HepG2 (cell line): ENCODE measurements around the gene NT5C1A. TPM values are rescaled to one million over a fixed set of nuclear protein-coding genes. Genes with fewer than 3 reads are reported as not detected.

ENCODE experiments used
- ATAC-seq: fragments of 200-7000 bp; cut with Tn5 transposase; 3 replicates; pipeline ENCODE4 v1.9.1; 2020; ENCODE audit warnings: mild to moderate bottlenecking, moderate library complexity
- BruUV-seq: library from RNA; stranded (reverse); fragments of 400-500 nt; replicated peaks from 2 replicates; lab custom pipeline; 2021; lab: Mats Ljungman, UMichigan
- CTCF ChIA-PET: fragments of 300-600 bp; formaldehyde crosslinking; extraction: SDS; loops from one replicate; lab custom pipeline; 2021; ENCODE audit warnings: low total read pairs, inconsistent platforms, low intra/inter-chr PET ratio; lab: Yijun Ruan, JAX
- POLR2A ChIA-PET: fragments of 350-600 bp; sonication (Branson Sonifier 250); formaldehyde crosslinking; loops from one replicate; lab custom pipeline; 2020; ENCODE audit warnings: antibody characterized with exemption, inconsistent platforms; lab: Yijun Ruan, JAX
- DNase-seq: peaks from one replicate; pipeline ENCODE4 v3.0.0-alpha.2; 2015; ENCODE audit warnings: low spot score
- FAIRE-seq: peaks from 3 replicates; lab custom pipeline; 2011; peaks lifted over from hg19 to GRCh38; lab: Jason Lieb, UNC
- H2AFZ ChIP-seq: one replicate; pipeline ENCODE4 v1.6.1; 2011; ENCODE audit warnings: low read length, inconsistent platforms
- H3K27ac ChIP-seq: fragments of 300-600 bp; 3 replicates; pipeline ENCODE4 v1.8.0; 2011; ENCODE audit warnings: mixed run types, mild to moderate bottlenecking, mixed read lengths, low read length, inconsistent platforms; ENCODE audit not compliant: insufficient read depth; ENCODE audit errors: extremely low read length
- H3K27me3 ChIP-seq, 2 experiments: fragments of 200-600 bp in 1 of 2; 2 replicates in 1 of 2; 3 replicates in 1 of 2; pipeline versions ENCODE4 v1.6.0 to v1.8.0; 2011; ENCODE audit warnings: low read length in 2 of 2, mild to moderate bottlenecking in 2 of 2, moderate library complexity in 2 of 2, inconsistent platforms in 1 of 2; ENCODE audit not compliant: insufficient read depth in 2 of 2, control insufficient read depth in 1 of 2
- H3K36me3 ChIP-seq, 2 experiments: fragments of 200-600 bp in 1 of 2; replicated peaks in 1 of 2; 2 replicates in 1 of 2; 3 replicates in 1 of 2; pipeline versions ENCODE4 v1.5.1 to v1.8.0; 2011; ENCODE audit warnings: low read length in 2 of 2, inconsistent platforms in 1 of 2; ENCODE audit not compliant: insufficient read depth in 2 of 2, control insufficient read depth in 1 of 2
- H3K4me1 ChIP-seq: 2 replicates; pipeline ENCODE4 v1.5.1; 2012; ENCODE audit warnings: low read length, inconsistent platforms; ENCODE audit not compliant: insufficient read depth
- H3K4me2 ChIP-seq: 2 replicates; pipeline ENCODE4 v1.6.0; 2011; ENCODE audit warnings: low read depth, low read length, inconsistent platforms
- H3K4me3 ChIP-seq, 3 experiments: fragments of 200-600 bp in 1 of 3; sonication (generic), shearing (Covaris generic) in 1 of 3; replicated peaks in 1 of 3; 2 replicates each; pipeline ENCODE4 v1.5.1; 2011 to 2016; ENCODE audit warnings: low read length in 3 of 3, inconsistent platforms in 2 of 3, low read depth in 2 of 3, mild to moderate bottlenecking in 2 of 3, control low read depth in 1 of 3, mixed read lengths in 1 of 3; ENCODE audit not compliant: insufficient read depth in 1 of 3
- H3K79me2 ChIP-seq: one replicate; pipeline ENCODE4 v1.6.1; 2011; ENCODE audit warnings: low read length, inconsistent platforms; ENCODE audit not compliant: insufficient read depth
- H3K9ac ChIP-seq: 2 replicates; pipeline ENCODE4 v1.6.0; 2011; ENCODE audit warnings: mild to moderate bottlenecking, low read depth, low read length, inconsistent platforms; ENCODE audit not compliant: insufficient read depth
- H3K9me3 ChIP-seq: 2 replicates; pipeline ENCODE4 v1.5.1; 2012; ENCODE audit warnings: mild to moderate bottlenecking, low read length
- H4K20me1 ChIP-seq: 2 replicates; pipeline ENCODE4 v1.6.0; 2011; ENCODE audit warnings: inconsistent platforms, mild to moderate bottlenecking, low read length, moderate library complexity; ENCODE audit not compliant: insufficient read depth
- ZNF501 ChIP-seq: sonication (generic); formaldehyde crosslinking; IDR thresholded peaks from 2 replicates; pipeline ENCODE4 v1.5.1; 2020; ENCODE audit warnings: mild to moderate bottlenecking, moderate library complexity, missing genetic modification reagents
- ZNF772 ChIP-seq: sonication (generic); formaldehyde crosslinking; IDR thresholded peaks from 2 replicates; pipeline ENCODE4 v1.5.0; 2020; ENCODE audit warnings: mild to moderate bottlenecking, missing genetic modification reagents
- WGBS: methylation state at CpG from one replicate; pipeline ENCODE4 v1.1.6; 2017; ENCODE audit warnings: low lambda C conversion rate; 5-methylcytosine and 5-hydroxymethylcytosine counted together
- in situ Hi-C: cut with HindIII; loops from 2 replicates; pipeline ENCODE4 v1.10.0; 2017; ENCODE audit warnings: low pct_unique_long_range_greater_than_20kb; ENCODE audit not compliant: extremely low pct_ligation_motif_present
- intact Hi-C: fragments of 100-400 bp; cut with micrococcal nuclease; formaldehyde crosslinking; loops from one replicate; pipeline ENCODE4 v1.10.0; 2022; ENCODE audit not compliant: unreplicated experiment
- polyA plus RNA-seq, 8 experiments: library from polyadenylated mRNA; depleted of rRNA in 3 of 8; stranded (reverse) in 7 of 8; unstranded in 1 of 8; fragments of >200 nt; fragmentation: Illumina TruSeq in 4 of 8; extraction: Trizol in 4 of 8; gene quantifications; 2 replicates each; pipeline versions ENCODE4 v1.2.1 to v1.2.3, GENCODE V29; 2011 to 2016; ENCODE audit warnings: low read depth in 4 of 8, missing spikeins in 1 of 8, mixed read lengths in 1 of 8; ENCODE audit not compliant: insufficient read depth in 1 of 8
- total RNA-seq, 5 experiments: library from RNA; depleted of rRNA; stranded (reverse); fragments of >200 nt; fragmentation: Illumina TruSeq; extraction: Trizol; gene quantifications; 2 replicates each; pipeline ENCODE4 v1.2.3, GENCODE V29; 2016; ENCODE audit warnings: low read depth in 1 of 5
- TF ChIP-seq, protein P1 (sequence below): sonication (generic); formaldehyde crosslinking; IDR thresholded peaks from 2 replicates; pipeline ENCODE4 v1.4.0; 2020; ENCODE audit warnings: missing genetic modification reagents
- TF ChIP-seq, protein P2 (sequence below): sonication (generic); formaldehyde crosslinking; IDR thresholded peaks from 2 replicates; pipeline ENCODE4 v1.5.0; 2020; ENCODE audit warnings: missing genetic modification reagents
- TF ChIP-seq, protein P3 (sequence below): sonication (generic); formaldehyde crosslinking; IDR thresholded peaks from 2 replicates; pipeline ENCODE4 v1.4.0; 2020; ENCODE audit warnings: missing genetic modification reagents, borderline replicate concordance

Gene NT5C1A
- total and polyA plus RNA-seq, 2 of the 13 experiments (the other 11 are each of a cell fraction or from before 2014, with no cell fraction given), result not detected

DNA sequence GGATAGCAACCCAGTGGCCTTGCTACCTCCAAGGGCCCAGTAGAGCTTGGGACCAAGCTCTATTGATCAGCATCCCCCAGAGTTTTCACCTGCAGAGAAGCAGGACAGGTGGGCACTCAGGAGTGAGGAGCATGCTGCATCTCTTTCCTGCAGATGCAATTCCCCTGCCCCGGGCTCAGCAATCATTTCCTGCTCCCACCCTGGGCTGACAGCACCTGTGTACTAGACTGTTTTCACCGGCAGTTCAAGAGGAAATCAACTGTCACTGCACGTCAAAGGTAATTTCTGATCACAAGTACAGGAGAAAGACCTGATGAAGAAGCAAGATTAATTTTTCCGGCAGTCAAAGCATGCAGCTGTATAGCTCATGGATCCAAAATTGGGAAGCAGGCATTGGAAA, 8.8 kb upstream of the NT5C1A start (continued):
- TF ChIP-seq, protein P1, sequence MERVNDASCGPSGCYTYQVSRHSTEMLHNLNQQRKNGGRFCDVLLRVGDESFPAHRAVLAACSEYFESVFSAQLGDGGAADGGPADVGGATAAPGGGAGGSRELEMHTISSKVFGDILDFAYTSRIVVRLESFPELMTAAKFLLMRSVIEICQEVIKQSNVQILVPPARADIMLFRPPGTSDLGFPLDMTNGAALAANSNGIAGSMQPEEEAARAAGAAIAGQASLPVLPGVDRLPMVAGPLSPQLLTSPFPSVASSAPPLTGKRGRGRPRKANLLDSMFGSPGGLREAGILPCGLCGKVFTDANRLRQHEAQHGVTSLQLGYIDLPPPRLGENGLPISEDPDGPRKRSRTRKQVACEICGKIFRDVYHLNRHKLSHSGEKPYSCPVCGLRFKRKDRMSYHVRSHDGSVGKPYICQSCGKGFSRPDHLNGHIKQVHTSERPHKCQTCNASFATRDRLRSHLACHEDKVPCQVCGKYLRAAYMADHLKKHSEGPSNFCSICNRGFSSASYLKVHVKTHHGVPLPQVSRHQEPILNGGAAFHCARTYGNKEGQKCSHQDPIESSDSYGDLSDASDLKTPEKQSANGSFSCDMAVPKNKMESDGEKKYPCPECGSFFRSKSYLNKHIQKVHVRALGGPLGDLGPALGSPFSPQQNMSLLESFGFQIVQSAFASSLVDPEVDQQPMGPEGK (CRISPR knock-in tag), result no peak

DNA sequence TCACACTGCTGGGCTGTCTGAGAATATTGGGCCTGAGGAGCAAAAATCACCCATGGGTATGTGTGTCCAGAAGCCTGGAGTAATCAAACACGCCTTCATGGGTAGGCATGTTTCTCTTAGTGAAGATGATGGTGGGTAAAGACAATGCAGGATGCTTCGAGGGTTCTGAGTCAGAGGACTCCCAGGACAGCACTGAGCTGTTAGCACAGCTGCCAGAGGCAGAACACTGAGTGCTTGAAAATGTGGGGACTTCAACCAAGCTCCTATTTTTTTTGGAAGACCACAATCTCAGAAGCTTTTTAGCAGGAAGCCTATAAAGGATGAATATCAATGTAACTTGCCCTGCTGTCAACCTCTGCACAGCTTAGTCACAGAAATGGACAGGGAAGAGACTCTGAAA, 7.9 kb upstream of the NT5C1A start:
- BruUV-seq, result no TSS peak
- ChIA-PET POLR2A (no interaction called here), CTCF (no interaction called here)
- H3K36me3 ChIP-seq, result no peaks in the 10 kb centered on the region
- H3K27me3 ChIP-seq, result peaks cover 0 to 38% of the 10 kb centered on the region in 2 experiments; a peak in 4 of 5 replicates
- FAIRE-seq (no peak), DNase-seq (no peak), ATAC-seq (no peak)
- TF ChIP-seq, protein P2, sequence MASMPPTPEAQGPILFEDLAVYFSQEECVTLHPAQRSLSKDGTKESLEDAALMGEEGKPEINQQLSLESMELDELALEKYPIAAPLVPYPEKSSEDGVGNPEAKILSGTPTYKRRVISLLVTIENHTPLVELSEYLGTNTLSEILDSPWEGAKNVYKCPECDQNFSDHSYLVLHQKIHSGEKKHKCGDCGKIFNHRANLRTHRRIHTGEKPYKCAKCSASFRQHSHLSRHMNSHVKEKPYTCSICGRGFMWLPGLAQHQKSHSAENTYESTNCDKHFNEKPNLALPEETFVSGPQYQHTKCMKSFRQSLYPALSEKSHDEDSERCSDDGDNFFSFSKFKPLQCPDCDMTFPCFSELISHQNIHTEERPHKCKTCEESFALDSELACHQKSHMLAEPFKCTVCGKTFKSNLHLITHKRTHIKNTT (CRISPR knock-in tag), result no peak
- no peak overlapping the region for H3K4me3 ChIP-seq
- H3K9me3 ChIP-seq, result no peaks in the 10 kb centered on the region
- 0 out of 2 replicates have a peak, but pooled peaks cover 2% of the 10 kb centered on the region for H4K20me1 ChIP-seq
- in situ Hi-C loops, result no loop called here
- no peak overlapping the region for H3K4me2 ChIP-seq
- intact Hi-C loops, result no loop called here
- no peak overlapping the region for H3K27ac ChIP-seq
- 0% methylated on average over 2 of the region's 2 CpGs for WGBS
- no peaks in the 10 kb centered on the region for H3K4me1 ChIP-seq
- no peaks in the 10 kb centered on the region for H3K79me2 ChIP-seq
- H2AFZ ChIP-seq, result no peak overlapping the region
- no peak overlapping the region for H3K9ac ChIP-seq

DNA sequence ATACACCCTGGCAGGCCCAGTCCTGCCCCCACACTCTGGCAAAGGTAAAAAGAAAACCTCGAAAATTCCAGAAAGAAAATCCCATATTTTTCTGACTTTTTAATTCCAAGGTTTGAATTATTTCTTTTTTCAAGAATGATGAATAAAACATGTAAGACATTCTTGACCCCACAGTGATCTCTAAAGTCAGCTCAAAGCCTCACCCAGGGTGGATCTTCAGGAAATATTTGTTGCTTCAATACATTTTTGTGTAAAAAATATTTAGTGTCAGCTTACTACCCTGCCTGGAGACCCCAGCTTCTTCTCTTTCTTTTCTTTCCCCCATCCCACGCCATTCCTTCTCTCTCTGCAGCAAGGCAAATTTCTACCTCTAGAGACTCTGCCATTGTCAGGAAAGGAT, 7.0 kb upstream of the NT5C1A start:
- no peak overlapping the region for H3K4me2 ChIP-seq
- BruUV-seq, result no TSS peak
- intact Hi-C loops, result no loop called here
- ATAC-seq (no peak), FAIRE-seq (no peak), DNase-seq (no peak)
- H3K4me1 ChIP-seq, result no peaks in the 10 kb centered on the region
- H3K27me3 ChIP-seq, result peaks cover 0 to 31% of the 10 kb centered on the region in 2 experiments; a peak in 4 of 5 replicates
- ChIA-PET POLR2A (no interaction called here), CTCF (no interaction called here)
- WGBS, result 0% methylated on average over 2 of the region's 2 CpGs
- no peak overlapping the region for H2AFZ ChIP-seq
- no peaks in the 10 kb centered on the region for H3K36me3 ChIP-seq
- H3K27ac ChIP-seq, result no peak overlapping the region
- TF ChIP-seq ZNF772 (CRISPR knock-in tag) (no peak), ZNF501 (CRISPR knock-in tag) (no peak)
- TF ChIP-seq, protein P3, sequence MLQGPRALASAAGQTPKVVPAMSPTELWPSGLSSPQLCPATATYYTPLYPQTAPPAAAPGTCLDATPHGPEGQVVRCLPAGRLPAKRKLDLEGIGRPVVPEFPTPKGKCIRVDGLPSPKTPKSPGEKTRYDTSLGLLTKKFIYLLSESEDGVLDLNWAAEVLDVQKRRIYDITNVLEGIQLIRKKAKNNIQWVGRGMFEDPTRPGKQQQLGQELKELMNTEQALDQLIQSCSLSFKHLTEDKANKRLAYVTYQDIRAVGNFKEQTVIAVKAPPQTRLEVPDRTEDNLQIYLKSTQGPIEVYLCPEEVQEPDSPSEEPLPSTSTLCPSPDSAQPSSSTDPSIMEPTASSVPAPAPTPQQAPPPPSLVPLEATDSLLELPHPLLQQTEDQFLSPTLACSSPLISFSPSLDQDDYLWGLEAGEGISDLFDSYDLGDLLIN (CRISPR knock-in tag), result no peak
- H3K79me2 ChIP-seq, result no peaks in the 10 kb centered on the region
- in situ Hi-C loops, result no loop called here
- H3K9me3 ChIP-seq, result no peaks in the 10 kb centered on the region
- H3K9ac ChIP-seq, result no peak overlapping the region
- 0 out of 2 replicates have a peak, but pooled peaks cover 2% of the 10 kb centered on the region for H4K20me1 ChIP-seq
- H3K4me3 ChIP-seq, result no peak overlapping the region
